ENCODE results near the gene MTA3. TPM values are rescaled to one million over a fixed set of nuclear protein-coding genes. Genes with fewer than 3 reads are reported as not detected.

MTA3 gene
- total RNA-seq, 3 donors from 2014 or later = 31.4 to 58.0 (median 49.2) TPM

GRCh38 chr2:42663106-42663780, 94.8 kb downstream of the MTA3 start:
- H3K27ac ChIP-seq = no peak overlapping the region

GRCh38 chr2:42663828-42664227, 95.4 kb downstream of the MTA3 start:
- intact Hi-C loops (cut with DNase I; ENCODE audit: low total_unique reads) = loop anchor here (5.0 kb wide), 1 partner anchor 172 kb away; the partner anchor contains the start of gene KCNG3
- Histone ChIP-seq H3K27ac (no peak overlapping the region), H3K36me3 (no peaks in the 10 kb centered on the region)

More at GRCh38 chr2:42663106-42663780, 94.8 kb downstream of the MTA3 start:
- DNase-seq (ENCODE audit: low spot score in 2 of 2) = peak; percentile 32 to 64
- Histone ChIP-seq H3K4me3 (no peak overlapping the region), H3K36me3 (no peaks in the 10 kb centered on the region), H3K9me3 (no peaks in the 10 kb centered on the region), H3K27me3 (no peaks in the 10 kb centered on the region), H3K4me1 (no peaks in the 10 kb centered on the region)
- TF ChIP-seq POLR2A (IDR thresholded peaks at IDR 0.05) (no peak), POLR2AphosphoS5 (IDR thresholded peaks at IDR 0.05) (peak in 1 of 3 donors; percentile 16), CTCF (IDR thresholded peaks at IDR 0.05) (peak; percentile 77 to 95 (median 92))
- intact Hi-C loops (cut with DNase I; ENCODE audit: low total_unique reads) = loop anchor here (5.0 kb wide), 1 partner anchor 171 kb away; the partner anchor contains the start of gene KCNG3

GRCh38 chr2:42673989-42674579, 105.7 kb downstream of the MTA3 start:
- H3K4me1 ChIP-seq = no peaks in the 10 kb centered on the region
- no peaks in the 10 kb centered on the region for H3K27me3 ChIP-seq

More at GRCh38 chr2:42663828-42664227, 95.4 kb downstream of the MTA3 start:
- no peaks in the 10 kb centered on the region for H3K4me1 ChIP-seq
- no peak for TF ChIP-seq POLR2A (IDR thresholded peaks at IDR 0.05)
- no peak for TF ChIP-seq CTCF (IDR thresholded peaks at IDR 0.05)
- no peak for TF ChIP-seq POLR2AphosphoS5 (IDR thresholded peaks at IDR 0.05)
- no peak for DNase-seq (ENCODE audit: low spot score in 2 of 2)
- no peaks in the 10 kb centered on the region for H3K27me3 ChIP-seq
- H3K9me3 ChIP-seq = no peaks in the 10 kb centered on the region
- no peak overlapping the region for H3K4me3 ChIP-seq

GRCh38 chr2:42675815-42676214, 107.4 kb downstream of the MTA3 start:
- no peak for TF ChIP-seq CTCF (IDR thresholded peaks at IDR 0.05)
- no peak for TF ChIP-seq POLR2A (IDR thresholded peaks at IDR 0.05)
- TF ChIP-seq POLR2AphosphoS5 (IDR thresholded peaks at IDR 0.05) = no peak
- DNase-seq (ENCODE audit: low spot score in 2 of 2) = no peak
- H3K36me3 ChIP-seq = no peaks in the 10 kb centered on the region
- H3K9me3 ChIP-seq = no peaks in the 10 kb centered on the region
- no peak overlapping the region for H3K27ac ChIP-seq
- H3K27me3 ChIP-seq = no peaks in the 10 kb centered on the region
- intact Hi-C loops (cut with DNase I; ENCODE audit: low total_unique reads) = no loop called here
- no peaks in the 10 kb centered on the region for H3K4me1 ChIP-seq
- no peak overlapping the region for H3K4me3 ChIP-seq

More at GRCh38 chr2:42673989-42674579, 105.7 kb downstream of the MTA3 start:
- Histone ChIP-seq H3K27ac (no peak overlapping the region), H3K4me3 (no peak overlapping the region), H3K9me3 (no peaks in the 10 kb centered on the region), H3K36me3 (no peaks in the 10 kb centered on the region)
- TF ChIP-seq CTCF (IDR thresholded peaks at IDR 0.05) (no peak), POLR2A (IDR thresholded peaks at IDR 0.05) (no peak), POLR2AphosphoS5 (IDR thresholded peaks at IDR 0.05) (no peak)
- intact Hi-C loops (cut with DNase I; ENCODE audit: low total_unique reads) = no loop called here
- DNase-seq (ENCODE audit: low spot score in 2 of 2) = no peak

- no peaks in the 10 kb centered on the region for H3K27me3 ChIP-seq
- no peak overlapping the region for H3K27ac ChIP-seq
- no peak overlapping the region for H3K4me3 ChIP-seq
- no peaks in the 10 kb centered on the region for H3K9me3 ChIP-seq
- intact Hi-C loops (cut with DNase I; ENCODE audit: low total_unique reads) = no loop called here
- no peak for TF ChIP-seq POLR2A (IDR thresholded peaks at IDR 0.05)
- no peak for TF ChIP-seq POLR2AphosphoS5 (IDR thresholded peaks at IDR 0.05)
- no peak for TF ChIP-seq CTCF (IDR thresholded peaks at IDR 0.05)
- no peaks in the 10 kb centered on the region for H3K4me1 ChIP-seq
- DNase-seq (ENCODE audit: low spot score in 2 of 2) = no peak
- no peaks in the 10 kb centered on the region for H3K36me3 ChIP-seq
These were observed 116.9 kb downstream of the MTA3 start for GRCh38 chr2:42685303-42685702.

Measured in breast epithelium (tissue), 4 donors.